Neuronal stem cell (in vitro differentiated cells): ENCODE data around the gene AGAP1.

Experiments used
- DNase-seq: peaks from one replicate; pipeline ENCODE4 v3.0.0-alpha.2; 2013; ENCODE audit warnings: low spot score
- H2AFZ ChIP-seq: one replicate; pipeline ENCODE4 v1.6.1; 2013; ENCODE audit warnings: mild to moderate bottlenecking, low read length, inconsistent platforms
- H2AK5ac ChIP-seq: 2 replicates; pipeline ENCODE4 v1.6.1; 2013; ENCODE audit warnings: low read depth, mild to moderate bottlenecking, inconsistent platforms, low read length, moderate library complexity, mixed read lengths
- H2BK120ac ChIP-seq: 2 replicates; pipeline ENCODE4 v1.6.1; 2013; ENCODE audit warnings: low read depth, mild to moderate bottlenecking, inconsistent platforms, low read length, moderate library complexity, mixed read lengths
- H2BK12ac ChIP-seq: one replicate; pipeline ENCODE4 v1.6.1; 2013; ENCODE audit warnings: low read length, inconsistent platforms
- H2BK15ac ChIP-seq: 2 replicates; pipeline ENCODE4 v1.6.1; 2013; ENCODE audit warnings: mild to moderate bottlenecking, low read length, inconsistent platforms, mixed read lengths
- H2BK5ac ChIP-seq: one replicate; pipeline ENCODE4 v1.6.1; 2013; ENCODE audit warnings: inconsistent platforms, mild to moderate bottlenecking, low read length, moderate library complexity
- H3K14ac ChIP-seq: one replicate; pipeline ENCODE4 v1.6.1; 2013; ENCODE audit warnings: low read length, inconsistent platforms
- H3K18ac ChIP-seq: 2 replicates; pipeline ENCODE4 v1.6.1; 2013; ENCODE audit warnings: low read length, inconsistent platforms
- H3K23ac ChIP-seq: 2 replicates; pipeline ENCODE4 v1.6.1; 2013; ENCODE audit warnings: low read depth, mild to moderate bottlenecking, mixed read lengths, low read length, inconsistent platforms; ENCODE audit not compliant: poor library complexity
- H3K27ac ChIP-seq: replicated peaks from 3 replicates; pipeline ENCODE4 v1.5.1; 2013; ENCODE audit warnings: low read length, inconsistent platforms
- H3K27me3 ChIP-seq, 3 experiments: 2 replicates each; pipeline ENCODE4 v1.6.1; 2013; ENCODE audit warnings: low read length in 3 of 3, mild to moderate bottlenecking in 2 of 3, inconsistent platforms in 1 of 3, low read depth in 1 of 3, mixed read lengths in 1 of 3, moderate library complexity in 1 of 3; ENCODE audit not compliant: control insufficient read depth in 3 of 3, insufficient read depth in 3 of 3
- H3K36me3 ChIP-seq, 2 donors: replicated peaks in 1 of 2; 2 replicates each; pipeline ENCODE4 v1.6.1; 2013; ENCODE audit warnings: low read length in 2 of 2; ENCODE audit not compliant: control insufficient read depth in 2 of 2, insufficient read depth in 2 of 2
- H3K4ac ChIP-seq: 2 replicates; pipeline ENCODE4 v1.6.1; 2013; ENCODE audit warnings: inconsistent platforms, mild to moderate bottlenecking, low read length, moderate library complexity
- H3K4me1 ChIP-seq, 2 donors: 1 replicate in 1 of 2; 2 replicates in 1 of 2; pipeline ENCODE4 v1.6.1; 2013; ENCODE audit warnings: low read length in 2 of 2, low read depth in 1 of 2; ENCODE audit not compliant: control insufficient read depth in 2 of 2, insufficient read depth in 1 of 2
- H3K4me2 ChIP-seq: one replicate; pipeline ENCODE4 v1.6.1; 2013; ENCODE audit warnings: mild to moderate bottlenecking, low read length, inconsistent platforms; ENCODE audit not compliant: insufficient read depth, poor library complexity, severe bottlenecking
- H3K4me3 ChIP-seq, 2 donors: 2 replicates each; pipeline ENCODE4 v1.5.1; 2013; ENCODE audit warnings: low read length in 2 of 2, mild to moderate bottlenecking in 2 of 2, inconsistent platforms in 1 of 2, moderate library complexity in 1 of 2
- H3K79me1 ChIP-seq: one replicate; pipeline ENCODE4 v1.6.1; 2013; ENCODE audit warnings: low read depth, mild to moderate bottlenecking, inconsistent platforms, low read length, moderate library complexity
- H3K9ac ChIP-seq: one replicate; pipeline ENCODE4 v1.6.1; 2013; ENCODE audit warnings: mild to moderate bottlenecking, low read depth, low read length, inconsistent platforms; ENCODE audit not compliant: poor library complexity
- H3K9me3 ChIP-seq, 2 donors: replicated peaks in 1 of 2; 2 replicates each; pipeline versions ENCODE3 to v1.6.1; 2013; ENCODE audit warnings: low read length in 2 of 2, mild to moderate bottlenecking in 2 of 2, inconsistent platforms in 1 of 2, low read depth in 1 of 2, mixed read lengths in 1 of 2, moderate library complexity in 1 of 2; ENCODE audit not compliant: control insufficient read depth in 2 of 2, insufficient read depth in 1 of 2
- H4K8ac ChIP-seq: one replicate; pipeline ENCODE4 v1.6.1; 2013; ENCODE audit warnings: low read depth, mild to moderate bottlenecking, inconsistent platforms, low read length, moderate library complexity
- H4K91ac ChIP-seq: one replicate; pipeline ENCODE4 v1.6.1; 2013; ENCODE audit warnings: low read length, low read depth, mild to moderate bottlenecking, inconsistent platforms; ENCODE audit not compliant: poor library complexity
- WGBS, 2 donors: extraction: QIAGEN DNeasy Blood & Tissue Kit; methylation state at CpG; one replicate each; pipeline ENCODE4 v1.1.7; 2013; ENCODE audit warnings: missing lambda C conversion rate in 2 of 2, mixed read lengths in 1 of 2; ENCODE audit not compliant: insufficient read length in 2 of 2, insufficient replicate concordance in 1 of 2; ENCODE audit errors: extremely low coverage in 2 of 2; 5-methylcytosine and 5-hydroxymethylcytosine counted together

Gene AGAP1

DNA sequence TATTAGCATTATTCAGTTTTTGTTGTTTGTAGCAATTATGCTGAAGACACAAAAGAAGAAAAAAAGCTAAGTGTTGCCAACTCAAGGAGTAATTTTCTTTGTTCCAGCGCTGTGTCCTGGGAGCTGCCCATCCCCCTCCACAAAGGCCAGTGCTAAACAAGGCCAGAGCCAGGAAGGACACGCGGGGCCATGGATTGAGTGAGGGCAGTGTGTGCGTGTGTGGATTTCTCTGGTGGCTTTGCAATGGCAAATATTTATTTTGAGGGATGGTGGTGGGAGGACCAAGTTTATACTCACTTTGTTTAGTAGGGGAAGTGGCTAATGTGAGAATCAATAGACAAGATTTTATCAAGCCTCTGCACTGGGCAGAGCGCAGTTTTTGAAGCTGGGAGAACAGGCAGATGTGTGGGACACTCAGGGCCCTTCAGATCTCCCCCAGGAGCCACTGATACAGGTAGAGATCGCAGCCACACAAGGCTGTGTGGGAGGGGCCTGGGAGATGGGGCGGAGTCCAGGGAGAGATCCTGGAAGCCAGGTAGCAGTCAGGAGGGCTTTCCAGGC is 11.4 kb downstream of the AGAP1 start:
- Histone ChIP-seq H2BK5ac (peak overlapping the region; percentile 35), H3K79me1 (peaks cover 9% of the 10 kb centered on the region), H3K14ac (no peak overlapping the region), H2BK15ac (peak overlapping the region; percentile 54), H4K91ac (no peak overlapping the region), H3K36me3 (no peaks in the 10 kb centered on the region), H2AFZ (peak overlapping the region; percentile 57), H3K4ac (peak overlapping the region; percentile 60), H3K27me3 (no peaks in the 10 kb centered on the region), H3K18ac (peak overlapping the region; percentile 80), H3K4me1 (peaks cover 30 to 37% of the 10 kb centered on the region in 2 donors), H3K9me3 (no peaks in the 10 kb centered on the region), H3K4me3 (no peak overlapping the region), H2BK120ac (no peak overlapping the region), H3K23ac (no peak overlapping the region), H4K8ac (no peak overlapping the region), H3K9ac (no peak overlapping the region), H2BK12ac (no peak overlapping the region), H2AK5ac (peak overlapping the region; percentile 65), H3K27ac (peak overlapping the region; percentile 47), H3K4me2 (peak overlapping the region; percentile 29)
- WGBS, 2 donors, result no CpG with 5 or more reads among the region's 7 CpGs
- DNase-seq, result no peak

DNA sequence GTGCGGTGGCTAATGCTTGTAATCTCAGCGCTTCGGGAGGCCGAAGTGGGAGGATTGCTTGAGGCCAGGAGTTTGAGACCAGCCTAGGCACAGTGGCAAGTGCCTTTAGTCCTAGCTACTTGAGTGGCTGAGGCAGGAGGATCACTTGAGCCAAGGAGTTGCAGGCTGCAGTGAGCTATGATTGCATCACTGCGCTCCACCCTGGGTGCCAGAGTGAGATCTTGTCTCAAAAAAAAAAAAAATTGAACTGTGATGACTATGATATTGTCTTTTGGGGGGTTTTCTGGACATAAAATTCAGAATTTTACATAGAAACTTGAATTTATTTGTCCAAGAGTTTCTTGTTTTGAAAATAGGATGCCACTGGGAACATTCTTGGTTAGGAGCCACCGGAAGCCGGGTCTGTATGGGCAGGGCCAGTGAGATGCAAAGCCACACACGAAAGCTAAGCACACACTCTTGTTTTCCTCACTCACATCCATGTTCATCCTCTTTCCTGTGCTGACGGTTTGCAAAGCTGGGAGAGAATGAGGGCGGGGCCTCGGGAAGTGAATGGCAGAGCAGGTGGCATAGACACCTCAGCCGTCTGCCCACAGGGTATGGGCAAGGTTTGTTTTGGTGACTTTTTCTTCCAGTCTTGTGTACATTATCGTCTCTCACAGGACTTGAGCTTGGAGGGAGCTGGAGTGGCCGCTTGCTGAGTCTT is 12.6 kb downstream of the AGAP1 start:
- H3K4me2 ChIP-seq, result no peak overlapping the region
- H3K9ac ChIP-seq, result no peak overlapping the region
- DNase-seq, result no peak
- H2BK12ac ChIP-seq, result no peak overlapping the region
- no peak overlapping the region for H3K4ac ChIP-seq
- H3K4me1 ChIP-seq, result peaks cover 30 to 31% of the 10 kb centered on the region in 2 donors
- H4K8ac ChIP-seq, result no peak overlapping the region
- H3K9me3 ChIP-seq, result no peaks in the 10 kb centered on the region
- no peak overlapping the region for H2BK120ac ChIP-seq
- H3K14ac ChIP-seq, result no peak overlapping the region
- H2BK15ac ChIP-seq, result no peak overlapping the region
- H3K36me3 ChIP-seq, result no peaks in the 10 kb centered on the region
- no peaks in the 10 kb centered on the region for H3K27me3 ChIP-seq
- no peak overlapping the region for H3K18ac ChIP-seq
- no peak overlapping the region for H2AK5ac ChIP-seq
- H3K4me3 ChIP-seq, result no peak overlapping the region
- H2AFZ ChIP-seq, result no peak overlapping the region
- peaks cover 6% of the 10 kb centered on the region for H3K79me1 ChIP-seq
- no peak overlapping the region for H4K91ac ChIP-seq
- no peak overlapping the region for H3K27ac ChIP-seq
- WGBS, 2 donors, result no CpG with 5 or more reads among the region's 14 CpGs
- H3K23ac ChIP-seq, result no peak overlapping the region
- H2BK5ac ChIP-seq, result no peak overlapping the region

DNA sequence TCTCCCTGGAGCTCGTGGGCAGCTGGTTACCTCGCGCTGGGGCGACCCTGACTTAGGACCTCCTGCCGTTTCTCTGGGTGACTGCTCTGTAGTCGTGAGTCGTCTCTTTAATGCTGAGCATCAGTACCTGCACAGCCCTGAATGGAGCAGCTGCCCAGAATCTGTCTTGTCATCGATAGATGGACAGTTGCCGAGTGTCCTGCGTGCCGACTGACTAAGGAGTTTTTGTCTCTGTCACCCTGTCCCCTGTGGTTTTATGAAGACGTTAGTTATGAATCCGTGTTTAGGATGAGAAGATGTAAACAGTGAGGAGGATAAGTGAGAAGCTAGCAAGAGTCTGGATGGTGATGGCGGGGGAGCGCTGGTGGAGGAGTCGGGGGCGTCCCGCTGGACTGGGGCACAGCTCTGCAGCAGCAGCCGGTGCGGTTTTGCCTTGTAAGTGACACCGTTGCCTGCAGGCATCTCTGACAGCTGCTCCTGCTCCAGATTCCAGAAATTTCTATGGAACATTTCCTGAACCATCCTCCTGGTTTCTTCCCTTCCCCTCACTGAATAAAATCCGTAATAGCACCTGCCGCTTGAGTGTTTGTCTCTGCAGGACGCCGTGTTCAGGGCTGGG is 13.3 kb downstream of the AGAP1 start:
- Histone ChIP-seq H2BK15ac (no peak overlapping the region), H4K8ac (no peak overlapping the region), H3K4me1 (peaks cover 24 to 27% of the 10 kb centered on the region in 2 donors), H3K36me3 (no peaks in the 10 kb centered on the region), H4K91ac (no peak overlapping the region), H3K4me3 (no peak overlapping the region), H2AFZ (no peak overlapping the region), H3K27ac (no peak overlapping the region), H3K14ac (no peak overlapping the region), H3K79me1 (peaks cover 6% of the 10 kb centered on the region), H2BK120ac (no peak overlapping the region), H3K9ac (no peak overlapping the region), H3K18ac (no peak overlapping the region), H2BK12ac (no peak overlapping the region), H3K23ac (no peak overlapping the region), H3K4ac (no peak overlapping the region), H2BK5ac (no peak overlapping the region), H3K9me3 (peaks cover 0 to 2% of the 10 kb centered on the region in 2 donors), H3K4me2 (no peak overlapping the region), H3K27me3 (no peaks in the 10 kb centered on the region), H2AK5ac (no peak overlapping the region)
- no peak for DNase-seq
- no CpG with 5 or more reads among the region's 25 CpGs for whole genome bisulfite sequencing, 2 donors

DNA sequence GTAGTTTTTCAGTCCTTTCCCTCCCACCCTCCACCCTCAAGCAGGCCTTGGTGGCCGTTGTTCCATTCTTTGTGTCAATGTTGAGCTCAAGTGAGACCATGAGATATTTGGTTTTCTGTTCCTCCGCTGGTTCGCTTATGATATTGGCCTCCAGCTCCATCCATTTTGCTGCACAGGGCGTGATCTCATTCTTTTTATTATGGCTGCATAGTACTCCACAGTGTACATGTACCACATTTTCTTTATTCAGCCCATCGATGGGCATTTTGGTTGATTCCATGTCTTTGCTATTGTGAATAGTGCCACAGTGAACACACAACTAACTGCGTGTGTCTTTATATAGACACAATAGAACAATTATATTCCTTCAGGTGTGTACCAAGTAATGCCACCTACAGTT is 14.1 kb downstream of the AGAP1 start:
- Histone ChIP-seq H2BK15ac (no peak overlapping the region), H4K8ac (no peak overlapping the region), H3K14ac (no peak overlapping the region), H2BK12ac (no peak overlapping the region), H3K4ac (no peak overlapping the region), H3K23ac (no peak overlapping the region), H2AK5ac (no peak overlapping the region), H3K27me3 (no peaks in the 10 kb centered on the region), H2BK5ac (no peak overlapping the region), H4K91ac (no peak overlapping the region), H3K4me1 (peaks cover 18 to 24% of the 10 kb centered on the region in 2 donors), H3K4me2 (no peak overlapping the region), H3K9me3 (peaks cover 0 to 2% of the 10 kb centered on the region in 2 donors), H3K4me3 (no peak overlapping the region), H3K9ac (no peak overlapping the region), H2BK120ac (no peak overlapping the region), H3K79me1 (peaks cover 10% of the 10 kb centered on the region), H3K27ac (no peak overlapping the region), H2AFZ (no peak overlapping the region), H3K18ac (no peak overlapping the region), H3K36me3 (no peaks in the 10 kb centered on the region)
- no CpG with 5 or more reads among the region's 6 CpGs for WGBS, 2 donors
- DNase-seq, result no peak
